ENCODE measurements around the gene LRRIQ1.

The LRRIQ1 gene

DNA sequence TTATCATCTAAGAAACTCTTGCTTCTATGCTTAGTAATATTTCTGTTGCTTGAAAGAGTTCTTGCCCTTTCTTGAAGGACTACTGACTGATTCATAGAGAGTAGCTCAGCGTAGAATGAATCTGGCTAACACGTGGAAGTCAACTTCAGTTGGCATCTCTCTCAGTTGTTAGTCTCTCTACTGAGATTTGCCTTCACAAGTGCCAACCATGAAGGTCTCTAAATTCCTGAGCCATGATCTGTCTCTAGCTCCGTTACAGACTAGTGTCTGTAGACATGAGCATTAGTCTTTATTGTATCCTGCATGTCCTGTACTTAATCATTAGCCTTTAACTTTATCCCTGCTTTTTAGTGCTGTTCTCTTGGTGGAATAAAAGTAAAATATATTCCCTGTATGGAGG lies 224.7 kb downstream of the LRRIQ1 start:
- Histone ChIP-seq H3K4me3 (ENCODE audit: low read length) (no peak overlapping the region), H3K4me2 (ENCODE audit: low read depth, low read length) (no peak overlapping the region), H3K27ac (ENCODE audit: low read length) (no peak overlapping the region), H3K36me3 (replicated peaks; ENCODE audit: insufficient read depth, low read length) (no peaks in the 10 kb centered on the region), H4K20me1 (ENCODE audit: insufficient read depth, low read length) (no peaks in the 10 kb centered on the region), H3F3A (ENCODE audit: insufficient read depth, low read length) (no peaks in the 10 kb centered on the region), H3K27me3 (replicated peaks; ENCODE audit: insufficient read depth, low read length) (no peaks in the 10 kb centered on the region), H3K9me2 (replicated peaks; ENCODE audit: insufficient read depth, low read length) (no peaks in the 10 kb centered on the region), H3K4me1 (ENCODE audit: low read length) (no peaks in the 10 kb centered on the region), H3K79me2 (ENCODE audit: low read length) (no peaks in the 10 kb centered on the region), H2AFZ (ENCODE audit: low read length) (no peak overlapping the region), H3K9ac (ENCODE audit: low read length) (no peak overlapping the region), H3K9me3 (replicated peaks; ENCODE audit: insufficient read depth, low read length) (no peaks in the 10 kb centered on the region)
- DNase-seq = no peak
- TF ChIP-seq, protein P1, sequence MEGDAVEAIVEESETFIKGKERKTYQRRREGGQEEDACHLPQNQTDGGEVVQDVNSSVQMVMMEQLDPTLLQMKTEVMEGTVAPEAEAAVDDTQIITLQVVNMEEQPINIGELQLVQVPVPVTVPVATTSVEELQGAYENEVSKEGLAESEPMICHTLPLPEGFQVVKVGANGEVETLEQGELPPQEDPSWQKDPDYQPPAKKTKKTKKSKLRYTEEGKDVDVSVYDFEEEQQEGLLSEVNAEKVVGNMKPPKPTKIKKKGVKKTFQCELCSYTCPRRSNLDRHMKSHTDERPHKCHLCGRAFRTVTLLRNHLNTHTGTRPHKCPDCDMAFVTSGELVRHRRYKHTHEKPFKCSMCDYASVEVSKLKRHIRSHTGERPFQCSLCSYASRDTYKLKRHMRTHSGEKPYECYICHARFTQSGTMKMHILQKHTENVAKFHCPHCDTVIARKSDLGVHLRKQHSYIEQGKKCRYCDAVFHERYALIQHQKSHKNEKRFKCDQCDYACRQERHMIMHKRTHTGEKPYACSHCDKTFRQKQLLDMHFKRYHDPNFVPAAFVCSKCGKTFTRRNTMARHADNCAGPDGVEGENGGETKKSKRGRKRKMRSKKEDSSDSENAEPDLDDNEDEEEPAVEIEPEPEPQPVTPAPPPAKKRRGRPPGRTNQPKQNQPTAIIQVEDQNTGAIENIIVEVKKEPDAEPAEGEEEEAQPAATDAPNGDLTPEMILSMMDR (IDR thresholded peaks at IDR 0.05; ENCODE audit: low read length) = no peak
- TF ChIP-seq EZH2phosphoT487 (IDR thresholded peaks at IDR 0.05; ENCODE audit: low read length) (no peak), EZH2 (optimal IDR thresholded peaks at IDR 0.05; ENCODE audit: low read depth, low read length) (no peak)

- H2AFZ ChIP-seq (ENCODE audit: low read length) = no peak overlapping the region
- no peaks in the 10 kb centered on the region for H4K20me1 ChIP-seq (ENCODE audit: insufficient read depth, low read length)
- no peak for DNase-seq
- H3K36me3 ChIP-seq (replicated peaks; ENCODE audit: insufficient read depth, low read length) = no peaks in the 10 kb centered on the region
- H3K27me3 ChIP-seq (replicated peaks; ENCODE audit: insufficient read depth, low read length) = no peaks in the 10 kb centered on the region
- no peaks in the 10 kb centered on the region for H3F3A ChIP-seq (ENCODE audit: insufficient read depth, low read length)
- no peaks in the 10 kb centered on the region for H3K79me2 ChIP-seq (ENCODE audit: low read length)
- H3K4me2 ChIP-seq (ENCODE audit: low read depth, low read length) = no peak overlapping the region
- no peak overlapping the region for H3K9ac ChIP-seq (ENCODE audit: low read length)
- no peaks in the 10 kb centered on the region for H3K9me3 ChIP-seq (replicated peaks; ENCODE audit: insufficient read depth, low read length)
- H3K4me3 ChIP-seq (ENCODE audit: low read length) = no peak overlapping the region
- TF ChIP-seq EZH2 (optimal IDR thresholded peaks at IDR 0.05; ENCODE audit: low read depth, low read length) (no peak), EZH2phosphoT487 (IDR thresholded peaks at IDR 0.05; ENCODE audit: low read length) (no peak)
- TF ChIP-seq, protein P1 (IDR thresholded peaks at IDR 0.05; ENCODE audit: low read length) = no peak
- no peaks in the 10 kb centered on the region for H3K4me1 ChIP-seq (ENCODE audit: low read length)
- H3K27ac ChIP-seq (ENCODE audit: low read length) = no peak overlapping the region
- no peaks in the 10 kb centered on the region for H3K9me2 ChIP-seq (replicated peaks; ENCODE audit: insufficient read depth, low read length)
Observed at GRCh38 chr12:85266356-85266755, 230.2 kb downstream of the LRRIQ1 start.

- Histone ChIP-seq H3K27me3 (replicated peaks; ENCODE audit: insufficient read depth, low read length) (no peaks in the 10 kb centered on the region), H3K4me3 (ENCODE audit: low read length) (peak overlapping the region; percentile 57), H3F3A (ENCODE audit: insufficient read depth, low read length) (0 out of 2 replicates have a peak, but pooled peaks cover 5% of the 10 kb centered on the region), H4K20me1 (ENCODE audit: insufficient read depth, low read length) (no peaks in the 10 kb centered on the region), H3K9me3 (replicated peaks; ENCODE audit: insufficient read depth, low read length) (no peaks in the 10 kb centered on the region), H3K4me1 (ENCODE audit: low read length) (peaks cover 7% of the 10 kb centered on the region; the same call in 1 of the 2 replicates), H3K79me2 (ENCODE audit: low read length) (no peaks in the 10 kb centered on the region), H3K4me2 (ENCODE audit: low read depth, low read length) (peak overlapping the region; percentile 89), H3K9me2 (replicated peaks; ENCODE audit: insufficient read depth, low read length) (no peaks in the 10 kb centered on the region), H3K9ac (ENCODE audit: low read length) (peak overlapping the region; percentile 14; the same call in 1 of the 2 replicates), H3K27ac (ENCODE audit: low read length) (peak overlapping the region; percentile 38; the same call in 1 of the 2 replicates), H2AFZ (ENCODE audit: low read length) (peak overlapping the region; percentile 58; the same call in 1 of the 2 replicates), H3K36me3 (replicated peaks; ENCODE audit: insufficient read depth, low read length) (no peaks in the 10 kb centered on the region)
- DNase-seq = peak; percentile 75
- no peak for TF ChIP-seq EZH2 (optimal IDR thresholded peaks at IDR 0.05; ENCODE audit: low read depth, low read length)
- TF ChIP-seq, protein P1 (IDR thresholded peaks at IDR 0.05; ENCODE audit: low read length) = no peak
- TF ChIP-seq EZH2phosphoT487 (IDR thresholded peaks at IDR 0.05; ENCODE audit: low read length) = no peak
Observed at GRCh38 chr12:85273381-85274314, 237.5 kb downstream of the LRRIQ1 start.
